ENCODE results near the gene TRIML1.

TRIML1 gene

GRCh38 chr4:188109157-188109755 lies 30.0 kb upstream of the TRIML1 start, which contains the start of gene TRIML2:
TSS of gene TRIML2 (minus strand) at chr4:188109603. CDS start at chr4:188105368, 4,235 bp downstream.
- H2AK5ac ChIP-seq (ENCODE audit: low read length): no peak within 1 kb of the TSS

GRCh38 chr4:188110036-188110435 lies 29.2 kb upstream of the TRIML1 start:
- Histone ChIP-seq H3K14ac (ENCODE audit: low read length) (no peak overlapping the region), H2BK5ac (ENCODE audit: low read depth, low read length, poor library complexity) (no peak overlapping the region), H3K27ac (ENCODE audit: low read depth, low read length) (peak overlapping the region; percentile 92), H3K18ac (ENCODE audit: low read length) (no peak overlapping the region), H2BK12ac (ENCODE audit: low read length) (no peak overlapping the region), H2BK120ac (ENCODE audit: insufficient read depth, low read length, poor library complexity) (no peak overlapping the region), H3K36me3 (ENCODE audit: control insufficient read depth in 1 of 2, insufficient read depth in 2 of 2, low read length in 2 of 2) (peaks cover 5 to 6% of the 10 kb centered on the region in 2 experiments), H3K9ac (ENCODE audit: low read length) (no peak overlapping the region), H3K4ac (ENCODE audit: low read depth, low read length) (no peak overlapping the region), H3K4me2 (ENCODE audit: low read length) (peak overlapping the region; percentile 53), H2AFZ (ENCODE audit: insufficient read depth, low read length, poor library complexity) (no peak overlapping the region), H3K4me1 (ENCODE audit: control insufficient read depth in 1 of 2, insufficient read depth in 2 of 2, low read length in 2 of 2) (peaks cover 11 to 12% of the 10 kb centered on the region in 2 experiments), H4K91ac (ENCODE audit: low read depth, low read length) (no peak overlapping the region), H2AK5ac (ENCODE audit: low read length) (no peak overlapping the region), H3K9me3 (ENCODE audit: insufficient read depth, low read depth, low read length) (no peaks in the 10 kb centered on the region), H3K79me1 (ENCODE audit: low read length) (peaks cover 25% of the 10 kb centered on the region), H3K79me2 (ENCODE audit: control insufficient read depth, insufficient read depth, low read length, poor library complexity) (peaks cover 5% of the 10 kb centered on the region), H3K4me3 (ENCODE audit: low read depth, low read length) (no peak overlapping the region), H4K12ac (ENCODE audit: low read depth, low read length) (no peak overlapping the region), H3K27me3 (ENCODE audit: insufficient read depth, low read length) (no peaks in the 10 kb centered on the region), H4K8ac (ENCODE audit: low read depth, low read length) (no peak overlapping the region), H3K23ac (ENCODE audit: low read length) (no peak overlapping the region)
- peak; percentile 4 to 74 for DNase-seq
- WGBS (ENCODE audit: extremely low coverage, insufficient coverage, insufficient read length): no CpG with 5 or more reads among the region's 3 CpGs

More at GRCh38 chr4:188109157-188109755, 30.0 kb upstream of the TRIML1 start, which contains the start of gene TRIML2:
- H3K4me2 ChIP-seq (ENCODE audit: low read length): peak within 1 kb of the TSS; percentile 63
- H2BK5ac ChIP-seq (ENCODE audit: low read depth, low read length, poor library complexity): peak within 1 kb of the TSS; percentile 90
- WGBS (ENCODE audit: extremely low coverage, insufficient coverage, insufficient read length): no CpG with 5 or more reads among the region's 11 CpGs
- peak within 1 kb of the TSS; percentile 25 for H2AFZ ChIP-seq (ENCODE audit: insufficient read depth, low read length, poor library complexity)
- H4K8ac ChIP-seq (ENCODE audit: low read depth, low read length): peak within 1 kb of the TSS; percentile 78
- no peak within 1 kb of the TSS for H3K9ac ChIP-seq (ENCODE audit: low read length)
- peak within 1 kb of the TSS; percentile 76 for H4K91ac ChIP-seq (ENCODE audit: low read depth, low read length)
- no peak within 1 kb of the TSS for H3K4me3 ChIP-seq (ENCODE audit: low read depth, low read length)
- H3K36me3 ChIP-seq (ENCODE audit: control insufficient read depth in 1 of 2, insufficient read depth in 2 of 2, low read length in 2 of 2): peaks cover 6% of the 10 kb centered on the region in 2 experiments
- H3K27me3 ChIP-seq (ENCODE audit: insufficient read depth, low read length): no peaks in the 10 kb centered on the region
- no peaks in the 10 kb centered on the region for H3K9me3 ChIP-seq (ENCODE audit: insufficient read depth, low read depth, low read length)
- peaks cover 5% of the 10 kb centered on the region for H3K79me2 ChIP-seq (ENCODE audit: control insufficient read depth, insufficient read depth, low read length, poor library complexity)
- H2BK120ac ChIP-seq (ENCODE audit: insufficient read depth, low read length, poor library complexity): peak within 1 kb of the TSS; percentile 72
- peak; percentile 85 to 87 for DNase-seq
- no peak within 1 kb of the TSS for H3K4ac ChIP-seq (ENCODE audit: low read depth, low read length)
- no peak within 1 kb of the TSS for H3K14ac ChIP-seq (ENCODE audit: low read length)
- peaks cover 25% of the 10 kb centered on the region for H3K79me1 ChIP-seq (ENCODE audit: low read length)
- H3K18ac ChIP-seq (ENCODE audit: low read length): no peak within 1 kb of the TSS
- H2BK12ac ChIP-seq (ENCODE audit: low read length): peak within 1 kb of the TSS; percentile 83
- H3K23ac ChIP-seq (ENCODE audit: low read length): no peak within 1 kb of the TSS
- H3K27ac ChIP-seq (ENCODE audit: low read depth, low read length): peak within 1 kb of the TSS; percentile 92
- H3K4me1 ChIP-seq (ENCODE audit: control insufficient read depth in 1 of 2, insufficient read depth in 2 of 2, low read length in 2 of 2): peaks cover 12 to 13% of the 10 kb centered on the region in 2 experiments
- no peak within 1 kb of the TSS for H4K12ac ChIP-seq (ENCODE audit: low read depth, low read length)

GRCh38 chr4:188110741-188111471 lies 28.3 kb upstream of the TRIML1 start:
- Histone ChIP-seq H4K8ac (ENCODE audit: low read depth, low read length) (no peak overlapping the region), H2AFZ (ENCODE audit: insufficient read depth, low read length, poor library complexity) (no peak overlapping the region), H3K9ac (ENCODE audit: low read length) (no peak overlapping the region), H3K14ac (ENCODE audit: low read length) (no peak overlapping the region), H3K4me2 (ENCODE audit: low read length) (no peak overlapping the region), H3K4me3 (ENCODE audit: low read depth, low read length) (no peak overlapping the region), H2AK5ac (ENCODE audit: low read length) (no peak overlapping the region), H4K12ac (ENCODE audit: low read depth, low read length) (no peak overlapping the region), H3K27me3 (ENCODE audit: insufficient read depth, low read length) (no peaks in the 10 kb centered on the region), H3K27ac (ENCODE audit: low read depth, low read length) (peak overlapping the region; percentile 92), H2BK120ac (ENCODE audit: insufficient read depth, low read length, poor library complexity) (no peak overlapping the region), H3K4me1 (ENCODE audit: control insufficient read depth in 1 of 2, insufficient read depth in 2 of 2, low read length in 2 of 2) (peaks cover 8% of the 10 kb centered on the region in 2 experiments), H3K4ac (ENCODE audit: low read depth, low read length) (no peak overlapping the region), H3K18ac (ENCODE audit: low read length) (no peak overlapping the region), H3K36me3 (ENCODE audit: control insufficient read depth in 1 of 2, insufficient read depth in 2 of 2, low read length in 2 of 2) (peaks cover 2 to 6% of the 10 kb centered on the region in 2 experiments), H3K9me3 (ENCODE audit: insufficient read depth, low read depth, low read length) (no peaks in the 10 kb centered on the region), H2BK12ac (ENCODE audit: low read length) (peak overlapping the region; percentile 83), H3K79me1 (ENCODE audit: low read length) (peaks cover 20% of the 10 kb centered on the region), H4K91ac (ENCODE audit: low read depth, low read length) (peak overlapping the region; percentile 48), H3K79me2 (ENCODE audit: control insufficient read depth, insufficient read depth, low read length, poor library complexity) (peaks cover 5% of the 10 kb centered on the region), H3K23ac (ENCODE audit: low read length) (no peak overlapping the region), H2BK5ac (ENCODE audit: low read depth, low read length, poor library complexity) (peak overlapping the region; percentile 82)
- no CpG with 5 or more reads among the region's 7 CpGs for WGBS (ENCODE audit: extremely low coverage, insufficient coverage, insufficient read length)
- peak in 1 of 2 donors; percentile 79 for DNase-seq

- Histone ChIP-seq H3K79me2 (ENCODE audit: control insufficient read depth, insufficient read depth, low read length, poor library complexity) (no peaks in the 10 kb centered on the region), H2AK5ac (ENCODE audit: low read length) (no peak overlapping the region), H3K18ac (ENCODE audit: low read length) (no peak overlapping the region), H3K4me3 (ENCODE audit: low read depth, low read length) (no peak overlapping the region), H3K36me3 (ENCODE audit: control insufficient read depth in 1 of 2, insufficient read depth in 2 of 2, low read length in 2 of 2) (no peaks in the 10 kb centered on the region), H4K8ac (ENCODE audit: low read depth, low read length) (no peak overlapping the region), H3K14ac (ENCODE audit: low read length) (no peak overlapping the region), H3K27me3 (ENCODE audit: insufficient read depth, low read length) (no peaks in the 10 kb centered on the region), H3K4ac (ENCODE audit: low read depth, low read length) (no peak overlapping the region), H3K9me3 (ENCODE audit: insufficient read depth, low read depth, low read length) (no peaks in the 10 kb centered on the region), H3K23ac (ENCODE audit: low read length) (no peak overlapping the region), H4K91ac (ENCODE audit: low read depth, low read length) (peak overlapping the region; percentile 20), H2BK12ac (ENCODE audit: low read length) (peak overlapping the region; percentile 16), H3K9ac (ENCODE audit: low read length) (no peak overlapping the region), H2BK120ac (ENCODE audit: insufficient read depth, low read length, poor library complexity) (peak overlapping the region; percentile 8), H4K12ac (ENCODE audit: low read depth, low read length) (no peak overlapping the region), H2AFZ (ENCODE audit: insufficient read depth, low read length, poor library complexity) (no peak overlapping the region), H2BK5ac (ENCODE audit: low read depth, low read length, poor library complexity) (no peak overlapping the region), H3K79me1 (ENCODE audit: low read length) (peaks cover 13% of the 10 kb centered on the region), H3K4me1 (ENCODE audit: control insufficient read depth in 1 of 2, insufficient read depth in 2 of 2, low read length in 2 of 2) (peaks cover 3 to 4% of the 10 kb centered on the region in 2 experiments), H3K4me2 (ENCODE audit: low read length) (no peak overlapping the region), H3K27ac (ENCODE audit: low read depth, low read length) (no peak overlapping the region)
- WGBS (ENCODE audit: extremely low coverage, insufficient coverage, insufficient read length): no CpG with 5 or more reads among the region's 6 CpGs
- no peak for DNase-seq
Measured at GRCh38 chr4:188111955-188112354, 27.3 kb upstream of the TRIML1 start.
